Activated CD8-positive, alpha-beta T cell treated with anti-CD3 and anti-CD28 coated beads for 36 hours (primary cell): ENCODE results near the gene PIP5KL1. TPM values are rescaled to one million over a fixed set of nuclear protein-coding genes. Genes with fewer than 3 reads are reported as not detected.
A peak's percentile ranks its signal among the peaks of the same experiment; 100 is the strongest.

Experiments
- ATAC-seq: fragments of 200-7000 bp; cut with Tn5 transposase; one replicate; pipeline ENCODE4 v1.10.0; 2021; ENCODE audit warnings: mild to moderate bottlenecking, moderate library complexity
- CTCF ChIA-PET: fragments of 350-600 bp; sonication (Branson Sonifier 250); formaldehyde crosslinking; loops from one replicate; lab custom pipeline; 2021; ENCODE audit warnings: antibody characterized with exemption; lab: Charles Lee
- POLR2A ChIA-PET: fragments of 350-600 bp; sonication (Branson Sonifier 250); formaldehyde crosslinking; loops from one replicate; lab custom pipeline; 2021; ENCODE audit warnings: antibody characterized with exemption; lab: Charles Lee
- DNase-seq: peaks from one replicate; pipeline ENCODE4 v3.0.0-alpha.2; 2020
- H3K27ac Mint-ChIP-seq: one replicate; pipeline ENCODE4 v1.8.0; 2021; ENCODE audit warnings: mild to moderate bottlenecking, mixed read lengths
- H3K27me3 Mint-ChIP-seq: one replicate; pipeline ENCODE4 v1.8.0; 2021; ENCODE audit warnings: mixed read lengths
- H3K36me3 Mint-ChIP-seq: one replicate; pipeline ENCODE4 v1.8.0; 2021; ENCODE audit warnings: low read depth, mixed read lengths
- H3K4me1 Mint-ChIP-seq: one replicate; pipeline ENCODE4 v1.8.0; 2021; ENCODE audit warnings: low read depth, mixed read lengths
- H3K4me3 Mint-ChIP-seq: one replicate; pipeline ENCODE4 v1.8.0; 2021; ENCODE audit warnings: mild to moderate bottlenecking, moderate library complexity, mixed read lengths
- H3K9me3 Mint-ChIP-seq: one replicate; pipeline ENCODE4 v1.8.0; 2021; ENCODE audit warnings: mixed read lengths
- intact Hi-C: fragments of 100-400 bp; cut with micrococcal nuclease; formaldehyde crosslinking; loops from one replicate; pipeline ENCODE4 v1.10.0; 2022
- total RNA-seq, 2 experiments: library from RNA; stranded (reverse); gene quantifications; one replicate each; pipeline ENCODE4 v1.2.3, GENCODE V29; 2021
- TF ChIP-seq, protein P1 (sequence below): fragments of 200-600 bp; IDR thresholded peaks from one replicate; pipeline ENCODE4 v1.8.0; 2022; ENCODE audit warnings: antibody characterized with exemption, mild to moderate bottlenecking

Gene PIP5KL1
- total RNA-seq, 2 experiments from 2014 or later: 1.7 to 2.5 TPM

- peak overlapping the region; percentile 99 for H3K27ac Mint-ChIP-seq
- no peaks in the 10 kb centered on the region for H3K9me3 Mint-ChIP-seq
- H3K36me3 Mint-ChIP-seq: peaks cover 43% of the 10 kb centered on the region
- no peak for DNase-seq
- intact Hi-C loops: loop anchor here (5.0 kb wide), 1 partner anchor 41 kb away; the partner anchor contains the start of gene DPM2
- H3K4me3 Mint-ChIP-seq: peak overlapping the region; percentile 97
- ChIA-PET CTCF (interaction anchor here (0.5 to 15.3 kb wide), 10 partner anchors 19 to 140 kb away, joined by 3 to 163 read pairs (median 5); no protein-coding TSS in a partner anchor), POLR2A (interaction anchor here (0.8 to 22.5 kb wide), 8 partner anchors 17 to 91 kb away, joined by 3 to 408 read pairs (median 5); no protein-coding TSS in a partner anchor)
- H3K27me3 Mint-ChIP-seq: no peaks in the 10 kb centered on the region
- peaks cover 54% of the 10 kb centered on the region for H3K4me1 Mint-ChIP-seq
- ATAC-seq: no peak
- TF ChIP-seq, protein P1, sequence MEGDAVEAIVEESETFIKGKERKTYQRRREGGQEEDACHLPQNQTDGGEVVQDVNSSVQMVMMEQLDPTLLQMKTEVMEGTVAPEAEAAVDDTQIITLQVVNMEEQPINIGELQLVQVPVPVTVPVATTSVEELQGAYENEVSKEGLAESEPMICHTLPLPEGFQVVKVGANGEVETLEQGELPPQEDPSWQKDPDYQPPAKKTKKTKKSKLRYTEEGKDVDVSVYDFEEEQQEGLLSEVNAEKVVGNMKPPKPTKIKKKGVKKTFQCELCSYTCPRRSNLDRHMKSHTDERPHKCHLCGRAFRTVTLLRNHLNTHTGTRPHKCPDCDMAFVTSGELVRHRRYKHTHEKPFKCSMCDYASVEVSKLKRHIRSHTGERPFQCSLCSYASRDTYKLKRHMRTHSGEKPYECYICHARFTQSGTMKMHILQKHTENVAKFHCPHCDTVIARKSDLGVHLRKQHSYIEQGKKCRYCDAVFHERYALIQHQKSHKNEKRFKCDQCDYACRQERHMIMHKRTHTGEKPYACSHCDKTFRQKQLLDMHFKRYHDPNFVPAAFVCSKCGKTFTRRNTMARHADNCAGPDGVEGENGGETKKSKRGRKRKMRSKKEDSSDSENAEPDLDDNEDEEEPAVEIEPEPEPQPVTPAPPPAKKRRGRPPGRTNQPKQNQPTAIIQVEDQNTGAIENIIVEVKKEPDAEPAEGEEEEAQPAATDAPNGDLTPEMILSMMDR: no peak
These were observed 47.5 kb upstream of the PIP5KL1 start for GRCh38 chr9:127977884-127978647.

- TF ChIP-seq, protein P1: no peak
- POLR2A ChIA-PET: interaction anchor here (0.5 to 22.5 kb wide), 9 partner anchors 8 to 58 kb away, joined by 3 to 408 read pairs (median 4); no protein-coding TSS in a partner anchor
- H3K4me1 Mint-ChIP-seq: peaks cover 54% of the 10 kb centered on the region
- peak overlapping the region; percentile 99 for H3K27ac Mint-ChIP-seq
- peak overlapping the region; percentile 97 for H3K4me3 Mint-ChIP-seq
- intact Hi-C loops: loop anchor here (5.0 kb wide), 1 partner anchor 40 kb away; the partner anchor contains the start of gene DPM2
- peaks cover 43% of the 10 kb centered on the region for H3K36me3 Mint-ChIP-seq
- no peaks in the 10 kb centered on the region for H3K9me3 Mint-ChIP-seq
- DNase-seq (peak; percentile 60), ATAC-seq (peak; percentile 5)
- H3K27me3 Mint-ChIP-seq: no peaks in the 10 kb centered on the region
- CTCF ChIA-PET: interaction anchor here (0.5 to 15.3 kb wide), 7 partner anchors 18 to 116 kb away, joined by 3 to 163 read pairs (median 6); no protein-coding TSS in a partner anchor
These were observed 46.7 kb upstream of the PIP5KL1 start for GRCh38 chr9:127977009-127977883.

DNA sequence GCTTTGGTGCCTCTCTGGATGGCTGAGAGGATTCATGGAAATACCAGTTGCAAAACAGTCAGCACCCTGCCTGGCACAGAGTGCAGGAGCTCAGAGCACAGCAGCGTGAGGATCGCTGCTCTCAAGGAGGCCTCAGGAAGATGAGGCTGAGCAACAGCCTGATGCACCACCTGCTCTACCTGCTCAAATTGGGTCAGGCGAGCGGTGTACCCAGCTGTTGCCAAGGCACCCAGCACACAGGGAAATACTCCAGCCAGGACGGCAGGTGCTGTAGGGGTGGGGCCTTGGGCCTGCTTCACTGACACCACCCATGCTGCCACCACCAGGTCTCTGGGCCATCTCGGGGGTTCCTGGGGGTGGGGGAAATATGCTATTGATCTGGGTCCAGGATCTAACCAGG lies 45.9 kb upstream of the PIP5KL1 start:
- ChIA-PET CTCF (interaction anchor here (1.2 to 15.3 kb wide), 6 partner anchors 17 to 116 kb away, joined by 3 to 163 read pairs (median 48); no protein-coding TSS in a partner anchor), POLR2A (interaction anchor here (0.5 to 22.5 kb wide), 7 partner anchors 9 to 58 kb away, joined by 3 to 408 read pairs (median 4); no protein-coding TSS in a partner anchor)
- DNase-seq (no peak), ATAC-seq (no peak)
- Mint-ChIP-seq H3K4me3 (peak overlapping the region; percentile 97), H3K27me3 (no peaks in the 10 kb centered on the region), H3K27ac (peak overlapping the region; percentile 99), H3K36me3 (peaks cover 46% of the 10 kb centered on the region), H3K4me1 (peaks cover 55% of the 10 kb centered on the region), H3K9me3 (no peaks in the 10 kb centered on the region)
- TF ChIP-seq, protein P1: no peak
- intact Hi-C loops: loop anchor here (5.0 kb wide), 1 partner anchor 39 kb away; the partner anchor contains the start of gene DPM2

DNA sequence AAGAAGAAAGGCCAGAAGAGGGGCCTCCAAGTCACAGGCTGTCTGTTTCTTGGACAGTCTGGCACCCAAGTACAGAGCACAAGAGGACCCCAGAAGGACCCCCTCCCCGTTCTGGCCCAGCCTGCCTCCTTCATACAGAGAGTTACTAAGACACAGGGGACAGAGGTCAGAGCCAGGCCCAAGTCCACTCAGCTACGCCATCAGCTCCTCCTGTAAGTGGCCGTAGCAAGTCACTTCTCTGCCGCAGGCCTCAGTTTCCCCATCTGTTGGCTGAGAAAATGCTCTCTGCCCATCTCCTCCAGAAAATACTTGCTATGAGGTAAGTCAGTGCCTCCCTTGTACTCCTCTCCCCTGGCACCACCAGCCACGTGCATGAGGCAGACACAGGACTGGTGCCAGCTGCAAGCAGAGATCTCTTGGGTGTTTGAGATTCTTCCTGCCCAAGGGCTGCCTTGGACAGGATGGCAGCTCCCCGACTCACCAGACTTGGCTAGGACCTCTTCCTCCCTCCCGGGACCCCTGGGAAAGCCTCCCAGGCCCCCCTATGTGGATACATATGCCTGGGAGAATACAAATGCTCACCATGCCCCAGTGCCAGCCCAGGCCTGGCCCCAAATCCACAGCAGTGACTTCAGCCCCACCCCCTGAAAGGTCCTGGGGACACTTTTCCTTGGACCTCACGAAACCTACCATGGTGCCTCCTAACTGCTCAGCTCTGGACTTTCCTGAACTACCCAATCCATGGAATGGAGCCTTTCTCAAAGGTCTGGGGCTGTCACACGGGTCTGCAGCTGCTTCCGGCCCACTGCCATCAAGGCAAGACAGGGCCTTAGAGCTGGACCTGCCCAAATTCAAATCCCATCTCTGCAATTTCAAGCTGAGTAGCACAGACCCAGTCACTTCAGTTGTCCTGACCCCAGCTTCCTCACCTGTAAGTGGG lies 45.1 kb upstream of the PIP5KL1 start:
- H3K27ac Mint-ChIP-seq: peak overlapping the region; percentile 99
- H3K9me3 Mint-ChIP-seq: no peaks in the 10 kb centered on the region
- no peak for ATAC-seq
- ChIA-PET CTCF (interaction anchor here (10.4 to 15.3 kb wide), 3 partner anchors 16 to 59 kb away, joined by 91 to 163 read pairs (median 141); no protein-coding TSS in a partner anchor), POLR2A (interaction anchor here (0.6 to 22.5 kb wide), 8 partner anchors 9 to 59 kb away, joined by 3 to 408 read pairs (median 3); no protein-coding TSS in a partner anchor)
- H3K4me3 Mint-ChIP-seq: peak overlapping the region; percentile 97
- H3K27me3 Mint-ChIP-seq: no peaks in the 10 kb centered on the region
- peaks cover 46% of the 10 kb centered on the region for H3K36me3 Mint-ChIP-seq
- intact Hi-C loops: loop anchor here (5.0 kb wide), 1 partner anchor 38 kb away; the partner anchor contains the start of gene DPM2
- DNase-seq: no peak
- TF ChIP-seq, protein P1: no peak
- peaks cover 64% of the 10 kb centered on the region for H3K4me1 Mint-ChIP-seq
